Activated T-cell treated with anti-CD3 and anti-CD28 coated beads for 1 hour (primary cell): ENCODE results near the gene KRTAP6-1.

Experiments used
- DNase-seq: peaks from one replicate; pipeline ENCODE4 v3.0.0-alpha.2; 2020; ENCODE audit warnings: low read depth

KRTAP6-1 gene, protein sequence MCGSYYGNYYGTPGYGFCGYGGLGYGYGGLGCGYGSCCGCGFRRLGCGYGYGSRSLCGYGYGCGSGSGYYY

DNA sequence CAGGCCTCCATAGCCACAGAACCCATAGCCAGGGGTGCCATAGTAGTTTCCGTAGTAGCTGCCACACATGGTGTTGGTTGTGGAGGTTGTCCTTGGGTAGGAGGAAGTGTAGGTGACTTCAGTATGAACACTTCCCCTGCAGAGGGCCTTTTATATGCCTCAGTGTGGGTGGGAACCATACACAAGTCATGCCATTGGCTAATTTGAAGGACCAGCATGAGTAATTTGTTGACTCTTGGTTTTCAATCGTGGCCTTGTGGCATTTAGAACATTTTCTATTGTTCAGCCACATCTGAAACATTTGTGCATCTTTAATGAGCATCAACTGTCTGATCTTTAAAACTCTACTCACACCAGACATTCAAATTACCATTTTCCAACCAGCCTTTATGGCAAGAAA lies at the start of gene KRTAP6-1:
KRTAP6-1 (minus strand) TSS at position 95 of the 400 bp plus-strand sequence; CDS start at position 69, 26 bp downstream.
- DNase-seq = no peak

DNA sequence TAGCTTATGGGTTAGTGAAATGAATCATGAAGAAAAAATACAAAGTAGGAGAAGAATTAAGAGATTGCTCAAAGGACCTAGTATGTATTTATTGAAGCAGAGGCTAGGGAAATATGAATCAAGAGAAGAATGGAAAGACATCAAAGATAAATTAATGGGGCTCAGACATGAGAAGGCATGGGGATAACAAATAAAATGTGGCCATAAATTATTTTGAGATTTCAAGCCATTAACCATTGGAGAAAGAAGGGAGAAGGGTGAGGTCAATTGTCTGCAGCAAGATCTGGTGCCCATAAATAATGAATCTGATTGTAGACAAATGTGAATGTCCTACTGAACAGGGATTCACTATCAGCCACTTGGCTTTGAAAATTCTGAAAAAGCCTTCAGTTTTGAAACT lies 39.2 kb upstream of the KRTAP6-1 start:
- DNase-seq = no peak

DNA sequence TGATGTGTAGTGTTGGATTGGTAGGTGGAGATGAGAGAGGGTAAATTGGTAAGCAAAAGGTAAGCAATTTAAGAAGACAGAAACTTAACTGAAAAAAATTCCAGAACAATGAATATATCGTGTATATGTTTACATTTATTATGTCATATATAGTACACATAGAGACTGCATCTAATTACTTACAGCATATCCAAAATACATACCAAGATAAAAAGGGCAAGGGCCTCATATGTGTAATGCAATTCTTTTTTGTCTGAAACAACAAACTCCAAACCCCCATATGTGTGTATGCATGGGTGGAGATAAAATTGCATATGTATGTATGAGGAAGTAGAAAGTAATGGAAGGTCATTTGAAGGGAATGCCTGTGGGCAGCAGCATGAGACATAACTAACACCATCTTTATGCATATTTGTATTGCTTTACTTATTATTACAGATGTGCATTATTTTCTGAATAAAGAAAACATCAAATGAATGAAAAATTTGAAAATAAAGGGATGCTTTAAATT lies 33.2 kb upstream of the KRTAP6-1 start:
- DNase-seq = no peak

DNA sequence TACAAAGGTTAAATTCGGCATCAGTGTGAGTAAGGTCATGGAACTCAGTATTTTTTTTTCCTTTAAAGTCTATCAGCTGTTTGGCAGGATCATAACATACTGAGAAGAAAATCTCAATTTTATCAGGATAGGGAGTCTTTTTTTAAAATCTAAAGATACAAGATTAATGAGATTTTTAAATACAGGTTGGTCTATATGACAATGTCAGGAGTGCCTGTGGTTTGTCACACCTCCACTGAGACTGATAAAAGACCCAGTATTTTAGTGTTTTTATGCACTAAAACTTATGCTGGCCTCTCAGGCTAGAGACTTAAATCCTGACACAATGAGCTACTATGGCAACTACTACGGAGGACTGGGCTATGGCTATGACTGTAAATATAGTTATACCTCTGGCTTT lies 28.8 kb upstream of the KRTAP6-1 start, which contains the start of gene KRTAP20-3:
KRTAP20-3 (plus strand) TSS at position 301 of the 400 bp plus-strand sequence.
- no peak for DNase-seq

DNA sequence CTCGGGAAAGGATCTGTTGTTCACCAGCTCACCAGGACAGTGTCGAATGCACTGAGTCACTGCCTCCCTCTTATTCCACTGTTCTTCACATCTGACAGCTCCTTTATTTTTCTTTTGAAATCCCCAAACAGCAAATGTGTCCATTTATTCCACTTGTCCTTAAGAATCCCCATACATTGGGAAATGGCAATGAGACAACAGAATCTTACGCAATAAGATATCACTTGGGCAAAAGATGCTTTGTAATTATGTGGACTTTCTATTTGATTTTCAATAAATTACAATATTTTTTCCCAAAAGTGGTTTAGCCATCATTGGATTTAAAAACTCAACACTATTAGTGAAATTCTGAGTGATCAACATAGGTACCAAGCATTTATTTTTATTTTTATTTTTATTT lies 25.0 kb upstream of the KRTAP6-1 start:
- DNase-seq = no peak

DNA sequence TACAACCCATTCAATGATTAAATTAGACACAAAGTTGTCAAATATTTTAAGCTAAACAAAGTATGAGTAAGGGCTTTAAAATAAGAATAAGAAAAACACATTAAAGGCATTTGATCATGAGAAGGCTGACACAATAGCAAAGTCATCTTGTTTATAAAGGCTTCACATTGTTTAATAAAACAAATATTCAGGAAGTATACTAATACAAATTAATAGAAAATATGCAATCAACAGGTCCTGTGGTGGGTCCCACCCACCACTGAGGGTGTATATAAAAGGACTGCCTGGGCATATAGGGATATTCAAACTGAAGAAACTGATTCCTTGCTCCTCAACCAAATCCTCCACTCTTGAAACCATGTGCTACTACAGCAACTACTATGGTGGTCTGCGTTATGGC lies 21.2 kb upstream of the KRTAP6-1 start, which contains the start of gene KRTAP20-2:
KRTAP20-2 (plus strand) TSS at position 301 of the 400 bp plus-strand sequence; CDS start at position 359, 58 bp downstream.
- no peak for DNase-seq

DNA sequence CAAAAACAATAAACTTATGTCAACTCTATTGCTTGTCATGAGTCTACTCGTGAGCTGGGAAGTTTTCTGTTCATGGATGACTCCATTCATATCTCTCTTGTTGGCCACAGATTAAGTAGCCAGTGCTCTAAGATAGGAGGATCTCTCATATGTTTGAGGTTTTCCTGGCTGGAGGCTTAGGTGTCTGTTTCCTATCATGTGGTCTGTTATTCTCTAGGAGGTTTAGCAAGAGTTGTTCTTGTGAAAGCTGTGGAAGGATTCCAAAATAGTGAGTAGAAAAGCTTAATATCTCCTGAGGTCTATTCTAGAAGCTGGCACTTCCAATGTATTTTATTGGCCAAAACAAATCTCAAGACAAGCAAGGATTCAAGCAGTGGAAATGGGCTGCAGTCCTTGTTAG lies 15.5 kb upstream of the KRTAP6-1 start:
- DNase-seq = no peak

DNA sequence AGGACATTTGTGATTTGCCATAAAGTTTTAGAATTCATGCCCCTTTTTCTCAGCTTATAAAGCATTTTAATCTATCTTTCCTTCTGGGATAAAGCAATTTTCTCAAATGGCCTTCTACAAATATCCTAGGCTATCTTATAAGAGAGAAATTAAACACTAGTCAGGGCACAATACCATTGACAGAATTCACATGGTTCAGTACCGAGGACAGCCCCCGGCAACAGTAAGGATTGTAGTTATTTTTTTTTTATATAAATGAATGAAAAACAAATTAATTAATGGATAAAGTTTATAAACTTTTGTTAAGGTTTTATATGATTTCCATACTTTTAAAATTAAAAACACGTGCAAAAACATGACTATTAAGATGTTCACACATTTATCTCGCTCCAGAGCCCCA lies 14.4 kb upstream of the KRTAP6-1 start:
- no peak for DNase-seq

DNA sequence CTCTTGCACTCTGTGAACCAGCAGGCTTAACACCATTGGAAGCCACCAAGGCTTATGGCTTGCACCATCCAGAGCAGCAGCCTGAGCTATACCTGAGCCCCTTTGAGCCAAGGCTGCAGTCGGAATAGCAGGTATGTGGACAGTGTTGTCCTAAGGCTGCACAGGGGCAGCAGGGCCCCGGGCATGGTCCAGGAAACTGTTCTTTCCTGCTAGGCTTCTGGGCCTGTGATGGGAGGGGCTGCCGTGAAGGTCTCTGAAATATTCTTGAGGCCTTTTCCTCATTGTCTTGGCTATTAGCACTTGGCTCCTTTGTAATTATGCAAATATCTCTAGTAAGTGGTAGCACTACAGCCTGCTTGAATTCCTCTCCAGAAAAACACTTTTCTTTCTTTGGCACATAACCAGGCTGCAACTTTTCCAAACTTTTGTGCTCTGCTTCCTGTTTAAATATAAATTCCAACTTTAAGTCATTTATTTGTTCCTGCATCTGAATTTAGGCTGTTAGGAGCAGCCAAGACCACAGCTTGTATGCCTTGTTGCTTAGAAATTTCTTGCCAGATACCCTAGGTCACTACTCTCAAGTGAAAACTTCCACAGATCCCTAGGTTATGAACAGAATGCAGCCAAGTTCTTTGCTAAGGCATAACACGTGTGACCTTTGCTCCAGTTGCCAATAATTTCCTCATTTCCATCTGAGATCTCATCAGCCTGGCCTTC lies 11.9 kb upstream of the KRTAP6-1 start:
- no peak for DNase-seq

DNA sequence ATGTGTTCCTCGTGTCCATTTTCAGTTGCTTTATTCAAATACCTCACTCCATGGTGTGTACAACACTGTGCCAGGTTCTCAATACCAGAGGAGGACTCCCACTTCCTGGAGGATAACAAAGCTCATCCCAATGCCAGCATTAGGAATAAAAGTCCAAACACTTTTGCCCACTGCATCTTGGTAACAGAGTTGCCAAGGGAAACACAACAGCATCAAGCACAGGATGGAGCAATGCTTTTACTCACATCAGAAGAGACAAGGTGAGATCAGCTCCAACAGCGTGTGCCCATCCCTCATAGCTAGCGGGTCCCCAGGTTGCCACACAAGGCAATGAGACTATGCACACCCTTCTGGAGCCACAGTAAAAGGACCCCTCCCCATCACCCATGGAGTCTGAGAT lies 9.6 kb upstream of the KRTAP6-1 start:
- DNase-seq = no peak

DNA sequence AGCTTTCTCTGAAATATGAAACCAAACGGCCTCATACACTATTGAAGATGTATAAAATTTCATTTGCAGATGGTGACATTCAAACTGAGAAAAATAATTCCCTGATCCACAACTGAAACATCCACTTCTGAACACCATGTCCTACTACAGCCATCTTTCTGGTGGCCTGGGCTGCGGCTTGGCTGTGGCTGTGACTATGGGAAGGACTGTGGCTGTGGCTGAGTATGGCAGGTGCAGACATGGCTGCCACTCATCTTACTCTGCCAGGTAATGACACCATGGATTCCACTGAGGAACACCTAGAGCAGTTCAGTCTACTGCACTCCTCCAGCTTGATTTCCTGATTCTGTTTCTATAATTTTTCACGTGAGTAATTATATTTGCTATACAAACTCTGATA lies 6.8 kb upstream of the KRTAP6-1 start, which contains the start of gene KRTAP20-4:
KRTAP20-4 (plus strand) TSS at position 106 of the 400 bp plus-strand sequence.
- no peak for DNase-seq

DNA sequence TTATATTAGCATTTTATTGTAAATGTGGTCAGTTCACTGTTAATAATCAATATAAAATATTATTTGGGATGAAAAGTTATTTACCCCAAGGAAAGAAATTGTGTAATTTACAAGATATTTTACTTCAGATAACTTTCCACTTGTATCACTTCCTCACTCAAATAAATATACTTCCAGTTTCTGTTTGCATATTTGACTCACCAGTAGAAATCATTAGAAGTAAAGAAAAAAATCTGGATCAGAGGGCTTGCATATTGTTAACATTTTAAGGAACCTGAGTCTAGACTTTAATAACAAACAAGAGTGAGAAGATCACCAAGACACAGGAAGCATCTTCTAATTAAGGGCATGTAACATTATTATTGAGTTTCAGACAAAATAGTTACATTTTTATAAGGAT lies 6.3 kb upstream of the KRTAP6-1 start:
- DNase-seq = no peak

DNA sequence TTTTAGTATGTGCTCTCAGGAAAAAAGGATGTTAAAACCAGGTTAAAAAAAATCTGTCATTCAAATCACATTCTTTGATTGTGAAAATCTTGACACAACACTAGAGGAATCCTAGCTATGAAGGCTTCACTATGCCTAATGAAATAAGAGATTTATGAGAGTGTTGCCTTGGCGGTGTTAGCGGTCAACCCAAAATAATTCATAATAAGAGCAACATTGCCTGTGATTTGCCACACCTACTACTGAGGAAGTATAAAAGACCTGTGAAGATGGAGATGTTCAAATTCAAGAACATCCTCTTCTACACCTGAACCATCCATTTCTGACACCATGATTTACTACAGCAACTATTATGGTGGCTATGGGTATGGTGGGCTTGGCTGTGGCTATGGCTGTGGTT lies 2.4 kb upstream of the KRTAP6-1 start, which contains the start of gene KRTAP20-1:
KRTAP20-1 (plus strand) TSS at position 301 of the 400 bp plus-strand sequence; CDS start at position 331, 30 bp downstream.
- no peak for DNase-seq

DNA sequence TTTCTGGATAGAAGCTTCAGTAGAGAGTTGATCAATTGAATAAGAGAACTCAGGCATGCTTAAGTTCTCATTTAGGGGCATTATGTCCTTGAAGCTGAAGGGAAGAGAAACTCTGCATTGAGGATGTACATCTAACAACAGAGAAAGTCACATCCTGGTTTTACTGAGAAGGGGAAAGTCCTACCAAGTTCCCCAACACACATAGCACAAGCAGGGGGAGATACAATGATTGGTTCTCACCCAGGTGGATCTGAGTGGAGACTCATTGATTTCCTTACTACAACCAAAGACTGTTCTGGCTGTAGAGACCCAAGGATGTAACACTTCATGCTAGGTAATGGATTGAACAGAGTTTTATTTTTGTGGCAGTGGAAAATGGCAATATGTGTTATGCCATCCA lies 1.5 kb upstream of the KRTAP6-1 start:
- DNase-seq = no peak

DNA sequence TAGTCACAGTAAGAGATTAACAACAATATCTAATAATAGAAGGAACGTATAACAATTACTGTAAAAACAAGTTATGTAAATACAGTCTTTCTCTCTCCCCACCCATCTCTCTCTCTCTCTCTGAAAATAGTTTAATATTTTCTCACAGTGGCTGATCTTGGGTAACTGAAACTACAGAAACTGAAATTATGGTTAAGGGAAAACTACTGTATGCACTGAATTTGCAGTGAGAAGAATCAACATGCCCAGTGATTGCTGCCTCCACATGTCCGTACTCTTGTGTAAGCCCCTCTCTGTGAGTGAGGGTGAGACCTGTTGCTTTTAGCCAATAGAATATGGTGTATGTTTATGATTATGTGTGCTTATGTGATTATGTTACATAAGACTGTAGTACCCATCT lies 1.6 kb downstream of the KRTAP6-1 start:
- no peak for DNase-seq

DNA sequence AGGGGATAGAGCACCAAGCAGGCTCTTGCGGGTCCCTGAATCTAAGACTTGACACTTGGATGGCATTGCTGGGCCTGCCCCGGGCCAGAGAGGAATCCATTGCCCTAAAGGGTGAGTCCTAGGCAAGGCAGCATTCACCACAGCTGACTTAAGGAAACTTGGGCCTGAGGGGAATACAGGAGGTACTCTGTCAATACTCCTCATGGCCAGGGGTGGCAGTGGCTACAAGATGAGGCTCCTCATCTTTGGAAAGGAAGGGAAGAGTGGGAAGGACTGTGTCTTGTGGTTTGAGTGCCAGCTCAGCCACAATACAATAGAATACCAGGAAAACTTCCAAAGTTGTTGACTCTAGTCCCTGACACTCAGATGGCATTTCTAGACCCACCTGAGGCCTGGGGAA lies 7.8 kb downstream of the KRTAP6-1 start:
- DNase-seq = no peak

DNA sequence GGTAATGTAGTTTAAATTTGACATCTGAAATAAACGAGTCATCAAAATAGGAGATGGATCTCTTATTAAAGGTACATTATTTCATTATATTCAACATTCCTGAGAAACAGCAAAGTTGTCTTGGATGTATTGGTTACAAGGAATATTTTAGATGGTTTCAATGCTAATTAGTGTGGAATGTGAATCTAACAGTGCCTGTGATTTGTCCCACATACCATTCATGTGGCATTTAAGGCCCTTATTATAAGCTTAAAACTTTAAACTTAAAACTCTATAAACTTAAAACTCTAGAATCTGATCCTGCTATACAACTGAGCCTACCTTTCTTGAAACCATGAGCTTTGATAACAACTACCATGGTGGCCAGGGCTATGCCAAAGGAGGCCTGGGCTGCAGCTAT lies 12.9 kb downstream of the KRTAP6-1 start, which contains the start of gene KRTAP22-1:
KRTAP22-1 (plus strand) TSS at position 301 of the 400 bp plus-strand sequence.
- no peak for DNase-seq

DNA sequence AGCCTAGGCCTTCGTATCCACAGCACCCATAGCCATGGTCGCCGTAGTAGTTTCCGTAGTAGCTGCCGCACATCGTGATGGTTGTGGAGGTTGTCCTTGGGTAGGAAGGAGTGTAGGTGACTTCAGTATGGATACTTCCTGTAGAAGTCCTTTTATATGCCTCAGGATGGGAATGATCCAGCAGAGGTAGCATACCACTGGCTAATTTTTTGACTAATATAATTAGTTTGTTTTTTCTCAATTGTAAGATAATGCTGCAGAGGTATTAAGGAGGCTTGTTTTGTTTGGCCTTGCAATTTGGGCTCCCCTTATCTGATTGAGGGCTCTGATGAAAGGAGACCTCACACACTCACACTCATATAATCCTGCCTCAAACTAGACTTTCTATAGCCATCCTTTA lies 14.9 kb downstream of the KRTAP6-1 start, which contains the start of gene KRTAP6-2:
KRTAP6-2 (minus strand) TSS at position 101 of the 400 bp plus-strand sequence; CDS start at position 73, 28 bp downstream.
- no peak for DNase-seq

DNA sequence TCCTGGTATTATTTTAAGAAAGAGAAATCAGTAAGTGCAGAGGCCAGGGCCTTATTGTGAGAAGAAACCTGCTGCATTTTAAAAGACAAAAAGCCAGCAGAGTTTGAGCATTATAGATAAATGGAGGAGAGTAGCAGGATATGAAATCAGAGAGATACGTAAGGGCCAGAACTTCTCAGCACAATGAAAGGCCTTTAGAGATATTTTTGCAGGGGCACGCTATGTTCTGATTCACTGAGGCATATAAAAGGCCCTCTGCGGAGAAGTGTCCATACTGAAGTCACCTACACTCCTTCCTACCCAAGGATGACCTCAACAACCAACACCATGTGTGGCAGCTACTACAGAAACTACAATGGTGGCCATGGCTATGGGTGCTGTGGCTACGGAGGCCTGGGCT lies 21.6 kb downstream of the KRTAP6-1 start, which contains the start of gene KRTAP6-3:
KRTAP6-3 (plus strand) TSS at position 301 of the 400 bp plus-strand sequence; CDS start at position 307, 6 bp downstream.
- DNase-seq = no peak

DNA sequence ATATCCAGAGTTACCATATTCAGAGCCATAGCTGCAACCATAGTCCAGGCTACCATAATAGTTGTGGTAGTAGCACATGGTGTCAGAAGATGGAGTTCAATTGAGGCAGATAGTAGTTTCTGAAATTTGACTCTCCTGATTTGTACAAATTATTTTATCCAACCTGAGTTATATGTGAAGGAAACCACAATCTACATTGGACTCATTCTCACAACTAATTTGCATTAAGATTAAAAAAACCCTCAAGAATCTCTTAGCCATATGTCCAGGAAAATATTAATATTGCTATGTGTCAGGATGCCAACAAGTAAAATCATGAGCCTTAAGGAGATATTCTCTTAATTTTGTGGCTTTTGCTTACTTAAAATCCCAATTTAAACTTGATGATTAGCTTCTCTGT lies 23.4 kb downstream of the KRTAP6-1 start, which contains the start of gene KRTAP22-2:
KRTAP22-2 (minus strand) TSS at position 101 of the 400 bp plus-strand sequence.
- DNase-seq = no peak

DNA sequence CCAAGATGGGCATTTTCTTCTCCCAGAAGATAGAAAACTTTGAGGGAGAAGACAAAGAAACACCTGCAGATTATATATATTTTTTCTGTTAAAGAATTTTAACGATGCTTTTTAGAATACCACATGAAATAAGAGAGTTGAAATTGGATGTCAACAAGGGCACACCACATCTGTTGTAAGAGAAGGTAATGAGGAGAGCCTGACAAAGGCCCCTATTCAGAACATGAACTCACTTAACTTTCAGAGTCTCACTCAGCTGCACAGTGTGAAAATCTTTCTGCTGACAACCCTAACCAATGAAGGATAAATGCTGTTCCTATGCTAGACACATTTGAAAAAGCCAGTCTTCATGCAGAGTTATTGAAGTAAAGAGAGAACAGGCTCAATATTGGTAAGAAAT lies 30.9 kb downstream of the KRTAP6-1 start:
- no peak for DNase-seq

DNA sequence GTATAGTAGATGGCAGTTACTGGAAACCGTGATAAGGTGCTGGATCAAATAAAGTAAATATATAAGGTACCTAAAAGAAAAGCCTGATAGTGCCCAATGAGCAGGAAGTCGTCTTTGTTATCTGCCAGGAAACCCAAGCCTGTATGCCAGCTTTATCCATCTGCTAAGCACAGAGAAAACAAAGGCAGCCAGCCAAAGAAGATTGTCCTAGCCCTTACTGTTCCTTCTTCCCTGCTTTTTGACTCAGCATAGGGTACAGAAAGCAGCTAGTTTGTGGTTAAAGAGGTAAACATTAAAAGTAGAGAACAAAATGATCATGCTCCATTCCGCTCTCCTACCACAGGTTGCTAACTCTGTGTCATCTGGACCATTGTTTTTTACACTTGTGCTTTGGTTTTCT lies 33.6 kb downstream of the KRTAP6-1 start:
- no peak for DNase-seq

DNA sequence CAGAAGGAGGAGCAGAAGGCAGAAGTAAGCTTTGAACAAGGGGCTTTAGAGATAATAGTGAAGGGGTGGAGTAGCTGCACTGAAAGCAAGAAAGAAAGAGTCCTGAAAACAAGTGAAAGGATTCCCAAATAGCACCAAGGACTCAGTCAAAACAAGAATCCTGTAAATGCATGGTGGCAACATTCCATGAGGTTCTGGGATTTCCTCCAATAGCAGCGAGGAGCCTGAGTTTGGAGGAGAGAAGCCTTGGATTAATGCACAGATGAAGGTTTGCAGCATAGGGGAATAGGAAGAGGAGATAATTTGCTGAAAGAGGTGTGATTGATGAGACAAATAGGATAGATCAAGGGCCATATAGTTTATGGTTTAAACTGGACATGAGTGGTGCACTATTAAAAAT lies 34.4 kb downstream of the KRTAP6-1 start:
- no peak for DNase-seq
